K562 (cell line): ENCODE measurements around the gene HSDL1. TPM values are rescaled to one million over a fixed set of nuclear protein-coding genes. Genes with fewer than 3 reads are reported as not detected.

Experiments
- BCLAF1 ChIP-seq, 2 experiments: fragments of 450-650 bp in 1 of 2; IDR thresholded peaks; 2 replicates each; pipeline ENCODE4 v1.6.1; 2011 to 2017; ENCODE audit warnings: low read depth in 2 of 2, antibody characterized with exemption in 1 of 2, borderline replicate concordance in 1 of 2, low read length in 1 of 2, mild to moderate bottlenecking in 1 of 2, mixed read lengths in 1 of 2; ENCODE audit not compliant: control insufficient read depth in 1 of 2
- ESRRB ChIP-seq: fragments of 250-450 bp; sonication (Bioruptor Pico); IDR thresholded peaks from 2 replicates; pipeline ENCODE4 v1.5.0; 2020; ENCODE audit warnings: mild to moderate bottlenecking, moderate library complexity, borderline replicate concordance
- HNRNPLL ChIP-seq: fragments of 200-400 bp; formaldehyde crosslinking; IDR thresholded peaks from 2 replicates; pipeline ENCODE4 v1.6.1; 2017; ENCODE audit warnings: low read length, low read depth, mild to moderate bottlenecking; ENCODE audit not compliant: poor library complexity, severe bottlenecking
- SREBF1 ChIP-seq: fragments of 150-350 bp; IDR thresholded peaks from 2 replicates; pipeline ENCODE4 v1.6.1; 2014; ENCODE audit warnings: antibody characterized with exemption, low read depth, low read length, borderline replicate concordance
- SRSF3 ChIP-seq: fragments of 200-400 bp; formaldehyde crosslinking; IDR thresholded peaks from 2 replicates; pipeline ENCODE4 v1.6.1; 2016; ENCODE audit warnings: mild to moderate bottlenecking, low read length, moderate library complexity; ENCODE audit not compliant: insufficient read depth
- ZHX1 ChIP-seq: fragments of 150-350 bp; conservative IDR thresholded peaks from 2 replicates; pipeline ENCODE4 v1.6.1; 2014; ENCODE audit warnings: low read length
- ZNF75A ChIP-seq: fragments of 450-650 bp; formaldehyde crosslinking; IDR thresholded peaks from 2 replicates; pipeline ENCODE4 v1.4.0; 2020; ENCODE audit warnings: mild to moderate bottlenecking
- polyA plus RNA-seq, 8 experiments: library from polyadenylated mRNA; depleted of rRNA in 4 of 8; stranded (reverse) in 5 of 8; unstranded in 3 of 8; fragments of >200 nt; fragmentation: Nextera tagmentation in 2 of 8; fragmentation: Illumina TruSeq in 1 of 8; extraction: Ambion mirVana in 2 of 8; extraction: Trizol in 1 of 8; gene quantifications; 2 replicates each; pipeline versions ENCODE4 v1.2.1 to v1.2.3, GENCODE V29; 2011 to 2014; ENCODE audit warnings: inconsistent platforms in 1 of 8, missing spikeins in 1 of 8
- total RNA-seq, 7 experiments: library from RNA; depleted of rRNA in 6 of 7; stranded (reverse); fragments of >200 nt in 6 of 7; fragmentation: Illumina TruSeq in 2 of 7; extraction: Trizol in 2 of 7; gene quantifications; 2 replicates each; pipeline versions ENCODE4 v1.2.1 to v1.2.3, GENCODE V29; 2011 to 2021; ENCODE audit warnings: low replicate concordance in 1 of 7
- TF ChIP-seq, protein P1 (sequence below): fragments of 250-450 bp; sonication (Bioruptor Pico); IDR thresholded peaks from 2 replicates; pipeline ENCODE4 v1.4.0; 2020; ENCODE audit warnings: borderline replicate concordance
- TF ChIP-seq, protein P2 (sequence below): fragments of 450-650 bp; IDR thresholded peaks from 2 replicates; pipeline ENCODE4 v1.6.1; 2016; ENCODE audit warnings: antibody characterized with exemption
- TF ChIP-seq, protein P3 (sequence below), 2 experiments: fragments of 450-650 bp; conservative IDR thresholded peaks; 2 replicates each; pipeline ENCODE4 v1.6.1; 2017; ENCODE audit warnings: mild to moderate bottlenecking in 2 of 2, moderate library complexity in 2 of 2
- TF ChIP-seq, protein P4 (sequence below): sonication (generic); formaldehyde crosslinking; IDR thresholded peaks from 2 replicates; pipeline ENCODE4 v1.5.0; 2020; ENCODE audit warnings: missing genetic modification reagents

The HSDL1 gene
- total and polyA plus RNA-seq, 9 of the 15 experiments (the other 6 are each of a cell fraction or from before 2014, with no cell fraction given) = 14.8 to 41.2 (median 27.7) TPM

GRCh38 chr16:84116720-84117493 is 28.1 kb downstream of the HSDL1 start, which contains the start of gene MBTPS1 (continued):
- TF ChIP-seq BCLAF1 (IDR thresholded peaks at IDR 0.05; ENCODE audit: borderline replicate concordance in 1 of 2, control insufficient read depth in 1 of 2, low read depth in 2 of 2, low read length in 1 of 2) (0 out of 4 replicates have a peak, but pooled peaks of 1 of the 2 experiments have one; percentile 70), ZHX1 (peak; percentile 92), SREBF1 (no peak), SRSF3 (0 out of 2 replicates have a peak, but pooled peaks have one; percentile 52), HNRNPLL (peak; percentile 74), ESRRB (CRISPR knock-in tag) (no peak), ZNF75A (CRISPR knock-in tag) (no peak)
- TF ChIP-seq, protein P1, sequence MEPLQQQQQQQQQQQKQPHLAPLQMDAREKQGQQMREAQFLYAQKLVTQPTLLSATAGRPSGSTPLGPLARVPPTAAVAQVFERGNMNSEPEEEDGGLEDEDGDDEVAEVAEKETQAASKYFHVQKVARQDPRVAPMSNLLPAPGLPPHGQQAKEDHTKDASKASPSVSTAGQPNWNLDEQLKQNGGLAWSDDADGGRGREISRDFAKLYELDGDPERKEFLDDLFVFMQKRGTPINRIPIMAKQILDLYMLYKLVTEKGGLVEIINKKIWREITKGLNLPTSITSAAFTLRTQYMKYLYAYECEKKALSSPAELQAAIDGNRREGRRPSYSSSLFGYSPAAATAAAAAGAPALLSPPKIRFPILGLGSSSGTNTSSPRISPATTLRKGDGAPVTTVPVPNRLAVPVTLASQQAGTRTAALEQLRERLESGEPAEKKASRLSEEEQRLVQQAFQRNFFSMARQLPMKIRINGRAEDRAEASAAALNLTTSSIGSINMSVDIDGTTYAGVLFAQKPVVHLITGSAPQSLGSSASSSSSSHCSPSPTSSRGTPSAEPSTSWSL (CRISPR knock-in tag) = peak; percentile 81; the same call in 1 of the 2 replicates
- TF ChIP-seq, protein P2, sequence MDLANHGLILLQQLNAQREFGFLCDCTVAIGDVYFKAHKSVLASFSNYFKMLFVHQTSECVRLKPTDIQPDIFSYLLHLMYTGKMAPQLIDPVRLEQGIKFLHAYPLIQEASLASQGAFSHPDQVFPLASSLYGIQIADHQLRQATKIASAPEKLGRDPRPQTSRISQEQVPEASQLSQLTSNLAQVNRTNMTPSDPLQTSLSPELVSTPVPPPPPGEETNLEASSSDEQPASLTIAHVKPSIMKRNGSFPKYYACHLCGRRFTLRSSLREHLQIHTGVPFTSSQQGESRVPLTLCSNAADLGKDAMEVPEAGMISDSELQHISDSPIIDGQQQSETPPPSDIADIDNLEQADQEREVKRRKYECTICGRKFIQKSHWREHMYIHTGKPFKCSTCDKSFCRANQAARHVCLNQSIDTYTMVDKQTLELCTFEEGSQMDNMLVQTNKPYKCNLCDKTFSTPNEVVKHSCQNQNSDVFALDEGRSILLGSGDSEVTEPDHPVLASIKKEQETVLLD = peak; percentile 78
- TF ChIP-seq, protein P3, sequence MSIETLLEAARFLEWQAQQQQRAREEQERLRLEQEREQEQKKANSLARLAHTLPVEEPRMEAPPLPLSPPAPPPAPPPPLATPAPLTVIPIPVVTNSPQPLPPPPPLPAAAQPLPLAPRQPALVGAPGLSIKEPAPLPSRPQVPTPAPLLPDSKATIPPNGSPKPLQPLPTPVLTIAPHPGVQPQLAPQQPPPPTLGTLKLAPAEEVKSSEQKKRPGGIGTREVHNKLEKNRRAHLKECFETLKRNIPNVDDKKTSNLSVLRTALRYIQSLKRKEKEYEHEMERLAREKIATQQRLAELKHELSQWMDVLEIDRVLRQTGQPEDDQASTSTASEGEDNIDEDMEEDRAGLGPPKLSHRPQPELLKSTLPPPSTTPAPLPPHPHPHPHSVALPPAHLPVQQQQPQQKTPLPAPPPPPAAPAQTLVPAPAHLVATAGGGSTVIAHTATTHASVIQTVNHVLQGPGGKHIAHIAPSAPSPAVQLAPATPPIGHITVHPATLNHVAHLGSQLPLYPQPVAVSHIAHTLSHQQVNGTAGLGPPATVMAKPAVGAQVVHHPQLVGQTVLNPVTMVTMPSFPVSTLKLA (conservative IDR thresholded peaks at IDR 0.05) = peak; percentile 74 to 89
- TF ChIP-seq, protein P4, sequence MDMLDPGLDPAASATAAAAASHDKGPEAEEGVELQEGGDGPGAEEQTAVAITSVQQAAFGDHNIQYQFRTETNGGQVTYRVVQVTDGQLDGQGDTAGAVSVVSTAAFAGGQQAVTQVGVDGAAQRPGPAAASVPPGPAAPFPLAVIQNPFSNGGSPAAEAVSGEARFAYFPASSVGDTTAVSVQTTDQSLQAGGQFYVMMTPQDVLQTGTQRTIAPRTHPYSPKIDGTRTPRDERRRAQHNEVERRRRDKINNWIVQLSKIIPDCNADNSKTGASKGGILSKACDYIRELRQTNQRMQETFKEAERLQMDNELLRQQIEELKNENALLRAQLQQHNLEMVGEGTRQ (CRISPR knock-in tag) = no peak
